GM19035 (cell line): Measurements from ENCODE around the gene COL4A1.

Experiments used
- ATAC-seq: cut with Tn5 transposase; IDR thresholded peaks from one replicate; pipeline ENCODE4 v1.9.1; 2021; ENCODE audit not compliant: unreplicated experiment

COL4A1 gene

DNA sequence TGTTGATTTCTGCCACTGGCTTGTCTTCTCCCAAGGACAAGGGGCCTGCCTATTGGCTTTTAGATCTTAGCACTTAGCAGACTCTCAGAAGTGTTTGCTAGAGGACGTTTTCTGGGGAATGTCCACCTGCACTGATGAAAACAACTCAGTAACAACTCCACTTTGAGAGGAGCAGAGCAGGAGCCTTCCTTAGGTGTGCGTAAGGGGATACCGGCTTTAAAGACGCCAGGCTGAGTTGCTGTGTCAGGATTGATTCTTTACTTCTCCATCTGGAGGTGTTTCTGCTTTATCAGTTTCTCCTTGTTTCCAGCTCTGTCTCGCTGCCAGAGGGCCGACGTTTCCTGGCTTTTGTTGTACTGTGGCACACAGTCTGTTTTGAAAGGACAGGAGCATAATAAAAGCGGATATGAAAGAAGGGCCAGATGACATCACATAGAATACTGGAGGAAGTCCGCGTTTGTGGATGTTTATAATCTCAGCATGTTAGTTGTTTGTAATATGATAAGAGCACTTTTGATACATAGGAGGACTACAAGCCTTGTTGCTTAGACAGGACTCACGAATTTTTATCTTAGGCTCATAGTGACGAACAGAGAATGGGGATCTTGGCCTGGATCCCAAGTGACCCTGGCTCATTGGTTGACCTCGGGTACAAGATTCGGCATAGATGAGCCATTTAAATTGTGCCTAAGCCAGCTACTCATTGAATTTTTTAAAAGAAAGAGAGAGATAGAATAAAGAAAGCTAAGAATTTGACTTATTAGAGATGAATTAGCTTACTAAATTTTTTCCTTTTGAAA lies 34.7 kb upstream of the COL4A1 start:
- ATAC-seq: no peak

DNA sequence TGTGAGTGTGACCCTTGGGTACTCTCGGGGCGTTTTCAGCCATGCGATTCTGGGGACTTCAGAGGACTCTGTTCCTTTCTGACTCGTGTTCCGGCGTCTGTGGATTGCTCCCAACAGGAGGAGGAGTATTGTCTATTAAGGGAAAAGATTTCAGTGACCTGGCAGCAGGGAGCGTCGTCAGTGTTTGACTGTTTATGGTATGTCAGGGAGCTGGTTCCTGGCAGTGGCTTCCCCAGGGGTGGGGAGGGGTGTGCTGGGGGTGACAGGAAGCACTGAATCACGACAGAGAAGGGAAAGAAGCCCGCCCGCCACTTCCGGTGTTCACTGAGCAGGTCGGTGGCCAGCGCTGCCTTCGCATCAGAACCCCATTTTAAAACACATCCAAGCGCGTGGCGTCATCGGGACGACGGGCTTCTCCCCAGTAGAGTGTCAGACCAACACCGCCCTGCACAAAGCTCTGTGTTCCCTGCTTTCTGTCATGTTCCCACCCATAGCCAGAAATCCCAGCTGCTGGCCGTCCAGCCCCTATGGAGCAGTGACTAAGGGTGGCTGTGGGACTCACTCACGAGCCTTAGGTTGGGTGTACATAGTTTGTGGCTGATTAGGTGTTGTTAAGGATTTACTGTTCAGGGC lies 34.0 kb upstream of the COL4A1 start:
- ATAC-seq: no peak

DNA sequence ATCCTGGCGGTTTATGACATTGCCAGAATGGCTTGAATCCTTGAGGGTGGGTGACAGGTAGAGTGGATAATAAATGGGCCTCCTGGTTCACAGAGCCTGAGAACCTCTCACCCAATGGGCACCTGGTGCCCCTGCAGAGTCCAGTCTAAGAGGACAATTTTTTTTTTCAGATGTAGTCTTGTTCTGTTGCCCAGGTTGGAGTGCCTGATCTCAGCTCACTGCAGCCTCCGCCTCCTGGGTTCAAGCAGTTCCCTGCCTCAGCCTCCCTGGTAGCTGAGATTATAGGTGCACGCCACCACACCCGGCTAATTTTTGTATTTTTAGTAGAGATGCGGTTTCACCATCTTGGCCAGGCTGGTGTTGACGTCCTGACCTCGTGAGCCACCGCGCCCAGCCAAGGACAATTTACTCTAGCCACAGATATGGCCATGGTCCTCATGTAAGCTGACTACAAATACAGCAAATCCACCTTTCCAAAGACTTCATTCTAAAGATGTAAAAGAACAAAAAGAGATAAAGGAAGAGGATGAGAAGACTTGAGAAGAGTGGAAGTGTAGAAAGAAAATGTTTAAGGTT lies 33.1 kb upstream of the COL4A1 start:
- ATAC-seq: no peak

DNA sequence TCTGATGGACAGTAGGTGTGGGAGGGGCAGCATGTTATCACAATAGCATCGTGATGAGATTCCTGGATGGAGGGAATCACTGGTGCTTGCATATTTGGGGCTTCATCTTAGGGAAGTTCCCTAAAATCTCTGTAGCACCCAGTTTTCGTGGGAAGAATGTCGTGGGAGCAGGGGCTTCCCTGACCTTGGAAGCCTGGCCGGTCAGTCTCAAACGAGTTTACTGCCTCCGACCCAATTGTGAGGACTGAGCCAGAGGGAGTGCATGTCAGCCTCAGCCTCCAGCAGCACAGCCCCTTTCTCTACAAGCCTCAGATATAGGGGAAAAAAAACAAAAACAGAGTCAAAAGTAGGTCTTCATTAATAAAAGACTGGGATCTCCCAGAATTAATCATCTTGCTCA lies 32.3 kb upstream of the COL4A1 start:
- ATAC-seq: no peak

DNA sequence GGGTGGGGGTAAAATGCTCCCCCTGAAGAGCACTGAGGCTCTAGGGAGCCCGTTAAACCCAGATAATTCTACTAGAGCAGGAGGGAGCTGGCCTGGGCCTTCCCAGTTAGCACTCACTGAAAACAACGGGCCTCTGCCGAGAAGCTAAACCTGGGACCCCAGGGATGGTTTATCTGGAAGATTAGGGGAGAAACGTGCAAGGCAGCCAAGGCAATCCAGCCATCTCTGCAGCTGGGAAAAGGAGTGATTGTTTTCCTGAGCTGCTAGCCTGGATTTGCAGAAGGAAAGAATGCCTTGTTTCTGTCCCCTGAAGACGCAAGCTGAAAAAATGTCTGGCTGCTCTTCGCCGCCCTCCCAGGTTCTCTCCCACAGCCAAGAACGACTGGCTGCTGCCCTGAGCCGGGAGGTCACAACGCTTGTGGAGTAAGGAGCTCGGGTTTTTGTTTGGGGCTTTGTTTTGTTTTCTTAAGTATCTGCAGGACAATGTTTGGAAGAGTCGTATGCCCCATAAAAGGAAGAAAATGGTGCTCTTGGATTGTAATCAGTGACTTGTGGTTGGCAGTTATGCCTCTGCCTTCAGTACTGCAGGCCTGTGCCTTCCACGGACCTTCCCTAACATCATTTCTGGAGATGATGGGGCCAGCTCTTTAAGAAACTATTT lies 31.6 kb upstream of the COL4A1 start:
- ATAC-seq: no peak

DNA sequence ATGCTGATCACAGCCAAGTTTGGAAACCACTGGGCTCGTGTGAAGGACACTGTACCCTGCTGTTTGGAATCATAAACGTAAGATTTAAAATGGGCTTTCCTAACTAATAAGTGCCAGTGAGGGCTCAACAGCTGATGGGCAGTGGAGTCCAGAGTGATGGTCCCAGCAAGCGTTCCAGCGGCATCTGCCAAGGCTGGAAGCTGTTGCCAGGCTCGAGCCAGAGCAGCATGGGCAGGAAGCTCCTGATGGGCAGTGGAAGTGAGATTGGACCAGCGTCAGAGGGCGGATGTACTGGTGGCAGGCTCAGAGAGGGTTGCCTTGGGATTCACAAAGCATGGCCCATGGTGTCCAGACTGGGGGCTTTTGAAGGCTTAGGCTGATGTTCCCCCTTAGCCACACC lies 30.3 kb upstream of the COL4A1 start:
- ATAC-seq: no peak

DNA sequence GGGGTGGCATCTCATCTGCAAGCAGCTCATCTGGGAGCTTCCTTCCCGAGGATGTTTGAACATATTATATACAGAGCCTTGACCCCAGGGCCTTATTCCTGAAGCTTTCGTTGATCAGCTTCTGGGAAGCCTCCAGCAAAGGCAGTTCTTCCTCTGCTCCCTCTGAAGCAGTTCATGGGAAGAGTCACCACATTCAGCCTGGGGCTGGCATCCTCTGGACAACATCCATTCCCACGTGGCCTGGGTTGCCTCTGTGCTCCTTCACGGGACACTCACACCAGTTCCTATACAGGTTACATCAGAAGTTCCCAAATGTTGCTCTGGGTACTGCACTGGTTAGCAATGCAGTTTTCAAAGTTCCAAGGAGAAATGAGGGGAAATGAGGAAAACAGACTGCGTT lies 29.7 kb upstream of the COL4A1 start:
- no peak for ATAC-seq

DNA sequence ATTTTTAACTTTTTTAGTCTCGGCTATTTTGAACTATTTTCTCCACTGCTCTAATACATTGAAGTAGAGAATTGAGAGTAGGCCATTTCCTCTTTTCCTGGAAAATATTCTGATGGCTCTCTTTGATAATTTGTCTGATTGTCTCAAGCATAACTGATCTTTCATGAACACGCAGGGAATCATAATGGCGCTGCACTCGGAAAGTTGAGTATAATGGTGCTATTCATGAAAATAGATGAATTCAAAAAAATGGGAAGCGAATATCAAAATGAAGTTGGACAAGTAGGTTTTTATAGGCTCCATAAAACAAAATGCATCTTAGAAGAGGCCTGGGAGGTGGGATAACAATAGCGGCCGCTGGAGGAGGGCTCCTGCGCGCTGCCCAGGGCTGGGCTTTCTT lies 29.2 kb upstream of the COL4A1 start:
- no peak for ATAC-seq

DNA sequence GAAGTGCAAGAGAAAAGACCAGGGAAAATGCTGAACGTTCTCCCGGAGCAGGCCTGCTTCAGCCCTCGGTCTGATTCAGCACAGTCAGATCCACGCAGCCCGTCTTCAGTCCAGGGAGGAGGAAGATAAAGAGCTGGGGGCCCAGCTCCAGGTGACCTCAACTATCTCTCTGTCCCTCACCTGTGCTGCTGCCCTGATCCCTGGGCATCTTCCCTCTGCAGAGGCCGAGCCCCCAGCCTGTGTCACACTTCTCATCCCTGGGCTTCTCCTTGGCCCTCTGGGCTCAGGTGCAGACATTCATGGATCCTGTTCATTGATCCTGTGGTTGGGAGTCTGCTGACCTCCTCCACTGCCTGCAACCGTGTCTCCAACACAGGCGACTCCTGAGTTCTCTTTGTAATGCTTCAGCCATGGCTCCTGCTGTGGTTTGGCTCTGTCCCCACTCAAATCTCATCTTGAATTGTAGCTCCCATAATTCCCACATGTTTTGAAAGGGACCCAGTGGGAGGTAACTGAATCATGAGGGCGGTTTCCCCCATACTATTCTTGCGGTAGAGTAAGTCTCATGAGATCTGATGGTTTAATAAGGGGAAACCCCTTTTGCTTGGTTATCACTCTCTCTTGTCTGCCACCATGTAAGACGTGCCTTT lies 28.0 kb upstream of the COL4A1 start:
- ATAC-seq: no peak

DNA sequence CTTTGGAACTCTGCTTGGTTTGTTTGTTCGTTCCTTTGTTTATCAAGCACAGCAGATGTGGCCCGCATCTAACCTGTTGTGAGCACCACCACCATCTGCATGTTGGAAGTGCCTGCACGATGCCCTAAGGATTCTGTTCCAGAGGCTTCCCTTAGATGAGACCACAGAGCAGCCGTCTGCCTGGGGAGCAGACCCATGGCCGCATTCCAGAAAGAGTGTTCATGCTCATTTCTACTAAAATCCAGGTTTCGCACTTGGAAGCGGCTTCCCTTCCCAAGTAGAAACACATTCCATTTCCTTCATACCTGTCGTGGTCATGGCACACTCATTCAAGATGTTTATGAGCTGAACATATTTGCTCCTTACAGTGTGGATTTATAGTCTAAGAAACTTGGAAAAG lies 27.3 kb upstream of the COL4A1 start:
- no peak for ATAC-seq

DNA sequence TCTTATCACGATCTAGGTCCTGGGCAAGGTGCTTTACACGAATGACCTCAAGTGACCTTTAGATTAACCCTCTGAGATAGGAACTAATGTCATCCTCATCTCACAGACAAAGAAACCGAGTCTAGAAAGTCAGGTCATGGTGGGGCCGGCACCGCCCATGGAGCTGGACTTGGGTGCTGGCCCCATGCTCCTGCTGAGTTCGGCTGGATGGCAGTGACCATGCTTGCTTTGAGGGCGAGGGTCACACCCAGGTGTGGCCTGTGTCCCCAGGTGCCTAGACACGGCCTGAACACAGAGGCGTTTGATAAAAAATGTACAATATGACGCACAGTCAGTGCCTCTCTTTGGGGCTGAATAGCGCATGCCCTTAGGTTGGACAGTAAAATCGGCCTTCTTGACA lies 26.9 kb upstream of the COL4A1 start:
- ATAC-seq: no peak

DNA sequence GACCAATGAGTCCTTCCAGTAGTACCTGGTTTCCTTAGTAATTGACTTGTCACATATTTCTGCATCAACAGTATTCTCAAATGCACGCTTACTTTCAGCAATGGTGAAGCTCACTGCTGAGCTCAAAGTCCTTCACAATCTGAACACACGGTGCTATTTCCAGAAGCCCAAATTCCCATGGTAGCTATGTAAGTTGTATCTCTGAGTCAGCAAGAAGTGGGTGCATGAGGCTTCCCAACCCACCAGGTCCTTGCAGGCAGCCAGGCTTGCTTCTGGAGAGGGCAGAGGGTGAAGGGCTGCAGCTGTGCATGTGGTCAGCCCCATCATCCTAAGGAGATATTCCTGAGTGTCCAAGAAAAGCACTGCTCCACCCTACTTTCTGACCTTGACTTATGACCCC lies 25.8 kb upstream of the COL4A1 start:
- ATAC-seq: no peak

DNA sequence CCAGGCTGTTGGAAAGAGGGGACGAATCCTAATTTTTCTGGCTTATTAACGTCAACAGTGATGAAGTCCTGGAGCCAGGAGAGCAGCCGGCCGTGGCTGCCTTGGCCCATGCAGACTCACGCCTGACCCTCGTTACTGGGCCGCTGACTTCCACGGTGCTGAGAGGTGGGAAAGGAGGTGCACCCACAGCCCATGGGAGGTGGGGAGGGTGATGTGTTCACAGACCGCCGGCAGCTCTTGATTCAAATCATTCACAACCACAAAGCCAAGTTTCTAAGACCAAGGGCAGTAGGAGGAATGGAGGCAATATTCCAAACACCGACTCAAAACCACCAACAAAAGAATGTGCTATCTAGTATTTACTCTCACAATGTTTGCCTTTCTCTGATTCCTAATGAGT lies 24.4 kb upstream of the COL4A1 start:
- no peak for ATAC-seq

DNA sequence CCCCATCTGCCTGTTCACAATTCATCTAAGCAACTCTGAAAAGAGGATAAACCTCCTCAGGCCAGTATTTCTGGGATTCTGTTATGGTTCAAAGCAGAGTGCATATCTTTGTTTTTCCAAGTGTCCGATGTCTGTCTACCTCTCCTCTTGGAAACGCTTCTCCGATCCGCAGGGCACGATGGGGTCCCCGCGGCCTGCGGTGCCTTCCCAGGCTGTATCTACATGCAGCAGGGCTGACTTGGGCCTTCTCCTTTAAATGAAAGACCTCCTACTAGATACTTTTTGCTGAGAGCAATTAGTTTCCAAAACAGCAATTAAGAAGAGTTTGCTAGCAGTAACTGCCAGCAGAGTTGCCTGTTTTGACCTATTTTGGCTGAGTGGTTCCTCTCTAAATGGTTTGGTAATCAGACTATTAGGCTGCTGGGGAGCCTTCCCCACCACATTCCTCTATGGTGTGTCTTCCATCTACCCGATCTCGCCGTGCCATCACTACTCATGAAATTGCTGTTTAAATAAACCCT lies 23.6 kb upstream of the COL4A1 start:
- no peak for ATAC-seq

DNA sequence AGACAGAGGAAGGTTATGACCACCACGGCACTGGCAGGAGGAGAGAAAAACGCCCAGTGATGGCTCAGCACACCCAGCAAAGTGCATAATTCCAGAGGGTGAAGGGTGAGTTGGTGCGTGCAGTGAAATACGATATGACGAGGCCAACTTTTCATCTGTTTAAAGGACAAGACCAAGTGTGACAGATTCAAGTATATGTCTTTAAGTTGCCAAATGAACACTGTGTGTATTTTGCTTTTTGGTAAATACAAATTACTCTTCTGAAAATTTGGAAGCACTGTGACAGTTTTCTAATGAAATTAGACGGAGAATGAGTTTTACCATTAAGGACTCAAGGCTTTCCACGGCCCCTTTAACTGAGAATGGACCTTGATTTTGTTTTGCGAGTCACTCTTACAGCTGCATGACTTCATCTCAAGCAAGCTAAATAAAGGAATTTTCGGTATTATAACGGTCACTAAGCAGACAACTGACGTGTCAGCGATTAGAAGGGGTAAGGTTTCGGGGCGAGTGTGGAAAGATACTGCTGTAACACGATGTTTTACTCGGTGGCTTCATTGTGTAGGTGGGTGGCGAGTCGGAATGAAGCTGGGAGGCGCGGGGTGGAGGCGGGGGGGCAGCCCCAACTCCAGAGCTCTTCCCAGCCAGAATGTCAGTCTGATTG lies 23.0 kb upstream of the COL4A1 start:
- no peak for ATAC-seq

DNA sequence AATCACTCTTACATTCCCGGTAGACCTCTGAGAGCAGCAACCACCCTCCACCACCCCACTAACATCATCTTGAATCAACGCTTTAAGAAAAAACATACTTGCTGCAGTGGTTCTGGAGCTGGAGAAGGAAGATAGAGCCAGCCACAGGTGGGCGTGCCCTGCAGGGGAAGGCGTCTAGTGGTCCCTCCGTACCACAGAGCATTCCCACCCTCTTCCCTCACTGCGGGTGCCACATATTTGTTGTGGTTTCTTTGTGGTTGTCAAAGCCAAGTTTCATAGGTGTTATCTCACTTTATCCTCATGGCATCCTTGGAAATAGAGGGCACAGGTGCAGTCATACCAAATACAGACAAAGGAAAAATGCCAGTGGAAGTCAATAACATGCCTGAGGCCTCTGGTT lies 22.3 kb upstream of the COL4A1 start:
- no peak for ATAC-seq

DNA sequence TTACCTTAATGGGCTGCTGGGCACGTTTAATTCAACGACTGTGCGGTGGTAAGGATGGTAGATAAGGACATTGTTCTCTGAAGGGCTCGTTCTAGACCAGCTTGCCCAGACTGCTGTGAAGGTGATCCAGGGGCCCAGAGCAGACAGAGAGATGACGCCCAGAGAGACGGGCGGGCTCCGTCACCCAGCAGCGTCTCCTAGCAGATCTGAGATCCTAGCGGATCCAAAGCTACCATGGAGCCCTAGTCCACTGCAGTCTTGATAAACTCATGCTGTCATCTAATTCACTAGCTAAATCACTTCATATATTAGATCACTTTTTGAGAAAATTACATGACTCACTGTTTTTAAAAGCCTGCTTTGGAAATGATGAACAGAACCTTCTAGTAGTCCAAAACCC lies 21.6 kb upstream of the COL4A1 start:
- no peak for ATAC-seq

DNA sequence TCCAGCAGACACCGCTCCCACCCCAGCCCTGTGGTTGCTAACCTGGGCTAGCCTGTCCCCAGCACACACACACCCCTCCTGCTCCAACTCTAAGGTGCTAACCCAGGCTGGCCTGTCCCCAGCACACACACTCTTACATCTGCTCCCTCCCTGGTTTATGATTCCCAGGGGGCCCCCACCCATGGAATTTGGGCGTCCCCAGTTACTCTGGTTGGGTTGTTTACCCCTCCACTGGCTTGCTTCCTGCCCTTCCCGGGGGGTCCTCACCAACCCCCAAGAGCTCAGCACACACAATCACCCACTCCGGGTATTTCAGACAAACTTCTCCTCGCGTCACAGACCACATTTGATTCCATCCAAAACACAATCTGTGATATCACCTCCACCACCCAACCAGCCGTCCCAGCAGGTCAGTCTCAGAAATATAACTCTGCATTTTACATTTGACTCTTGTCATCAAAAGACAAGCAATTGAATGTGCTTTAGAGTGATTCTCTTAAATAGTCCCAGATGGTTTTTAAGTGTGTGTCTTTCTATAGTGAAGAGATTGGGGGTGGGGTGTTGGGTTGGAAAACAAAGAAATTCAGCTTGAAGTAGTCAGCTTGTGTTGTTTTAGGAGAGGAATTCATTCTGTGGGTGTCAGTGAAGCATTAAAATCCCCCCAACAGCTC lies 20.2 kb upstream of the COL4A1 start:
- ATAC-seq: no peak

DNA sequence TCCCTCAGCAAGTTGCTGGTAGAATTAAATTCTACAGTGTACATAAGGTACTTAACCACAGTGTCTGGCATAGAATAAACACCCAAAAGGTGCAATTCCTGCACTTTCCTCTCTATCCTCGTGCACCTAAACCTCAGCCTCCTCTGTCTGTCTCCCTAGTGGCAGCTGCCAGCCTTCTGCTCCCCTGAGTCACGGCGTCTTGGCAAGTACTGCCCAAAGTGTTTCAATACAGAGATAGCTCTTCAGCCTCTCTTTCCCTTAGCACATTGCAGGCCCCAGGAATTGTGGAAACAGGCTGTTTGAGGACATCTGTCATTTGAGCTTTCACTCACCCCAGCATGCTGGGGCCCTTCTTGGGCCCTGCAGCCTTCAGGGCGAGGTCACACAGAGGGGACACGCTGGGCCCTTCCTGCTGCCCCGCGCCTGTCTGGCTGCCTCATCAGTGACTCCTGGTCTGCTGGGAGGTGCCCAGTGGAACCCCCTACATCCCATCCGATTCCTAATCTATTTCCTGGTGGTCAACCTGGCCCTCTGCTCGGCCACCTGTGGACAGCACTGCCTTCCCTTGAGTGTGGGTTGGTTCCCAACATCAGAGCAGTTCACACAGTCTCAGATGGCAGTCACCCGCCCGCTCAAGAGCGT lies 19.4 kb upstream of the COL4A1 start:
- no peak for ATAC-seq
